Hindlimb muscle (tissue), 1 donor: ENCODE results near the gene EIF3D. TPM values are rescaled to one million over a fixed set of nuclear protein-coding genes. Genes with fewer than 3 reads are reported as not detected.

Source experiments
- DNase-seq: peaks from one replicate; pipeline ENCODE4 v3.0.0-alpha.2; 2013
- polyA plus RNA-seq: library from polyadenylated mRNA; unstranded; fragments of 120-200 nt; gene quantifications from one replicate; pipeline ENCODE4 v1.2.1, GENCODE V29; 2013; ENCODE audit not compliant: insufficient read length

EIF3D gene, protein sequence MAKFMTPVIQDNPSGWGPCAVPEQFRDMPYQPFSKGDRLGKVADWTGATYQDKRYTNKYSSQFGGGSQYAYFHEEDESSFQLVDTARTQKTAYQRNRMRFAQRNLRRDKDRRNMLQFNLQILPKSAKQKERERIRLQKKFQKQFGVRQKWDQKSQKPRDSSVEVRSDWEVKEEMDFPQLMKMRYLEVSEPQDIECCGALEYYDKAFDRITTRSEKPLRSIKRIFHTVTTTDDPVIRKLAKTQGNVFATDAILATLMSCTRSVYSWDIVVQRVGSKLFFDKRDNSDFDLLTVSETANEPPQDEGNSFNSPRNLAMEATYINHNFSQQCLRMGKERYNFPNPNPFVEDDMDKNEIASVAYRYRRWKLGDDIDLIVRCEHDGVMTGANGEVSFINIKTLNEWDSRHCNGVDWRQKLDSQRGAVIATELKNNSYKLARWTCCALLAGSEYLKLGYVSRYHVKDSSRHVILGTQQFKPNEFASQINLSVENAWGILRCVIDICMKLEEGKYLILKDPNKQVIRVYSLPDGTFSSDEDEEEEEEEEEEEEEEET
- polyA plus RNA-seq: 184 TPM

DNA sequence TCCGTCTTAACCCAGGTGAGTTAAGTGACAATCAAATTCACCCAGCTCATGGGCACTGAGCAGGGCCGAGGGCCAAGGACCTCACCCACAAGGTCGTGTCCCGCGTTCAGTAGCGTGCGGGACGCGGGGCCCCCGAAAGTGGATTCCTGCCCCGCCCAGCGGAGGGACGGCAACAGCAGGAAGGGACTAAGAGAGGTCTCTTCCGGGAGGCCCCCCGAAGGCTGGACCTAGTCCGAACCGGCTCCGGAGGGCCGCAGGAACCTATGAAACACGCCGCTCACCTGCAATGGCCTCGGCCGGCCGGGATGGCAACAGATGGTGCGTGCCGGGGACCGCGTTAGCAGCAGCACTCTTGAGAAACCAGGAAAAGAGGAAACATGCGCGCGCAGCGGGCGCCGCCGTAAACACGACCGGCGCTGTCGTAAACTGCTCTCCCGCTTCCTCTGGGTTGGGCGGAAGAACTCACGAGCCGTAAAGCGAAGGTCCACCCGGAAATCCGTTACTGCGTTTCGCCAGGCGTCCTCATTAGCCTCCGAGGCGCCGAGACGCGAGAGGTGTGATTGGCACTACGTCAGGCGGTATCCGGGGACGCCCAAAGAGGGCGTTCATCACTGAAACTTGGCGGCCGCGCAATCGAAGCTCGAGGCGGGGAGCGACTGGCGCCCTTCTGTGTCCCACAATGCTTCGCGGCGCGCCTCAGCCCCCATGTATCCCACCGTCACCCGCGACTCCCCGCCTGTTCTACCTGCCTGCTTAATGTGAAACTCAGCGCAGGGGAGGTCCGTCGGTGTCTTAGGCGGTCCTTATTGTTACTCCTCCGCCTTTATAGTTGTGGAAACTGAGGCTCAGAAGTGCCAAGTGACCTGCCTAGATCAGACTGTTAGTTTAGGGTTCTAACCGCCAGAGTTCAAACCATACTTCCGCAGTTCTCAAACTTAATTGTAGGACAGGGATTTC lies at the start of gene EIF3D:
EIF3D (minus strand) TSS at position 372 of the 957 bp plus-strand sequence. CDS start 3,045 bp downstream, outside the sequence.
- peak; percentile 97 for DNase-seq

DNA sequence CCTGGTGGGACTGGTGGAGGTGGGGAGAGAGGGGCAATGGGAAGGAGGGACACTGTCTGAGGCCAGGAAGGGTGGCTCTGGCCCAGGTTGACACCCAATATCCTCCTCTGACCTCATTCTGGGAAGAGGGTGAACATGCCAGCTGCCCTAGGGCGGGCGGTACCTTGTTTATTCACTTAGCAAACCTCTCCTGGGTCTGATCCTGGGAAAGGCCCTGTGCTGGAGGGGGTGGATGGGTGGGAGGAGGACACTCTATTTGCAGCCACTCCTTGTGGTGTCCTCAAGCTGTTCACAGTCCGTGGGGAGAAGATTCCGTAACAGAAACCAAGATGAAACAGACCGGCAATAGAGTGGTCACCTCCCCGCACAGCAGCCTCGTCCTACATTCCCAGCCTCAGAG lies 49.7 kb upstream of the EIF3D start:
- no peak for DNase-seq

DNA sequence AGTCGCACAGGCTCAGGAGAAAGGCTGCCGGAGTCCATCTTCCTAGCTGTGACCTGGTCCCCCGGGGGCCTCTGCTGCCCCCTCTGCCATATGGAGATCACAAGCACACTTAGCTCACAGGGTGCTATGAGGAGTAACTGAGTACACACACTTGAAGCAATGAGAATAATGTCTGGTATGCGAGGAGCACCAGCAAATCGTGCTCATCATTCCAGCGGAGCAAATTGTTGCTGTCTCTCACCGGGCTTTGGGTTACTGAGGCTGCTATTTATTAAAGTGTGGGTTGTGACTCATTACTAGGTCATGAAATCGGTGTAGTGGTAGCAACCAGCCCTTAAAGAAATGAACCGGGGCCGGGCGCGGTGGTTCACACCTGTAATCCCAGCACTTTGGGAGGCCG lies 48.1 kb upstream of the EIF3D start:
- DNase-seq: no peak

DNA sequence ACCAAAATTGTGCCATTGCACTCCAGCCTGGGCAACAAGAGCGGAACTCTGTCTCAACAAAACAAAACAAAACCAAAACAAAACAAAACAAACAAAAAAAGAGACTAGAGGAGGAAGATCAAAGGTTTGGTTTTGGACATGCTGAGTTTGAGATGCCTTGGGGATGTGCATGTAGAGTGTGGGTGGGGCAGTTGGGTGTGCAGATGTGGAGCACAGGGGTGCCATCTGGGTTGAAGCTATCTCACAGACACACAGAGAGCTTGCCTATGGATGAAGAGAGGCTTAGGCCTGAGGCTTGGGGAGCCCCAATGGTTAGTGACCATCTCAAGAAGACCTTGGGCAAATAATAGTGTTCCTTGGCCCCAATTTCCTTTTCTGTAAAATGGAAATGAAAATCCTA lies 45.8 kb upstream of the EIF3D start:
- DNase-seq: no peak

DNA sequence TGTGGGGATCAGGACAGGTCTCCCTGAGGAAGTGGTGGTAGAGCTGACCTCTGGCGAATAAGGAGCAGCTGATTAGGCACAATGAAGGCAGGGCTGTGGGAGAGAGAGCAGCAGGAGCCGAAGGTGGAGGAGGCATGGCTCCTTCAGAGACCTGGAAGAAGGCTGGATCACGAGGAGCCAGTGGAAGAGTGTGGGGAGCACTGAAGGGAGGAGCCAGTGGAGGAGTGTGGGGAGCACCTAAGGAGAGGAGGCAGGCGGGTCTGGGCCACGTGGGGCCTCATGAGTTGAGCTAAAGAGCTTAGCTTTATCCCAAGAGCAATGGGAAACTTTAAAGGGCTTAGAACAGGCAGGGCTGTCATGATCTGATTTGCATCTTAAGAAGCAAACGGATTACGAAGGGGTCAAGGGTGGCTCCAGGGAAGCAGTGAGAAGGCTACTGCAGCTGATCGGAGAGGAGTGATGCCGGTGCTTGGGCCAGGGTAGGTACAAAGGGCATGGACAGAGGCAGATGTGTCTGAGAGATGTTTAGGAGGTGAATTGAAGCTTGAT lies 44.9 kb upstream of the EIF3D start:
- DNase-seq: no peak

DNA sequence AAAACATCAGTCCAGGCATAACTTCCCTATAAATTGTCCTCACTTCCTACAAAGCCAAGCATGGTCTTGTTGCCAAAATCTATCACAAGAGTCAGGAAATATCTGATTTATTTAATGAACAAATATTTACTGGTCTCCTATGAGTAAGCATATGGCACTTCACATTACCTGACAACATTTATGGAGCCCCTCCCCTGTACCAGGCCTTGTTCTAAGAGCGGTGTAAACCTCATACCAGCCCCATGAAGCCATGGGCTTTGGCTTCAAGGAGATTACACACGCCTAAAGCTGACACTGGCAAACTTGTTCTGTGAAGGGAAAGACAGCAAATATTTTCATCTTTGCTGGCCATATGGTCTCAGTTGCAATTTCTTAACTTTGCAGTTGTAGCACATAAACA lies 43.0 kb upstream of the EIF3D start:
- DNase-seq: no peak

DNA sequence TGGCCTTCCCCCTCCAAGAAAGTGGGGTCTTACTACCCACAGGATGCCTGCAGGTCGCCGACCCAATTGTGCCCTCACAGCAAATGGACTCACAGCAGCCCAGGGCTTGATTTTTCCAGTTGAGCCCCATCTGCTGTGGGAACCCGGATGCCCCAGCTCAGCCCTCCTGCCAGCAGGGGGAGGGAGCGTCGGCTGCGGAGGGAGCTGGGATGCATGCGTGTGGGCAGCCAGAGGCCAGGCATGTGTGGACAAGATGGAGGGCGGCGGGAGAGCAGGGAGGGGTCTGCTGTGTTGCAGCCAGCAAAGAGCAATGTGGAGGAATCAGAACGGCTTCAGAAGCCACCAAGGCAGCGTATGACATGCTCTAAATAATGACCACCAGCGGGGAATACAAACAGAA lies 41.0 kb upstream of the EIF3D start:
- no peak for DNase-seq

DNA sequence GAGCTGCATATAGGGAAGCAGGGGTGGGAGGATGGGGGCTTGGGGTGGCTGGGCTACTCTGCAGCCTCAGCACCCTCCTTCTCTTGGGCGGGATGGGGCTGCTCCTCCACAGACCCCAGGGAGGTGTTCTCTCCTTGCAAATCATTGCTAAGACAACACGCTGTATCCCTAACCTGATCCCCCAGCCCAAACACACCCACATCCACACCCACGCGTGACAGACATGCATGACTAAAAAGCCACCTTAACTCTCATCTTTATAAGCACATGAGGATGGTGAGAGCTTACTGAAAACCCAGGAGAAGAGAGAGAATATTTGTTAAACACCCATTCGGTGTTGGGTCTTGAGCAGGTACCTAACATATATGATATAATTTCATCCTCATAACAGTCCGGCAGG lies 39.9 kb upstream of the EIF3D start:
- no peak for DNase-seq

DNA sequence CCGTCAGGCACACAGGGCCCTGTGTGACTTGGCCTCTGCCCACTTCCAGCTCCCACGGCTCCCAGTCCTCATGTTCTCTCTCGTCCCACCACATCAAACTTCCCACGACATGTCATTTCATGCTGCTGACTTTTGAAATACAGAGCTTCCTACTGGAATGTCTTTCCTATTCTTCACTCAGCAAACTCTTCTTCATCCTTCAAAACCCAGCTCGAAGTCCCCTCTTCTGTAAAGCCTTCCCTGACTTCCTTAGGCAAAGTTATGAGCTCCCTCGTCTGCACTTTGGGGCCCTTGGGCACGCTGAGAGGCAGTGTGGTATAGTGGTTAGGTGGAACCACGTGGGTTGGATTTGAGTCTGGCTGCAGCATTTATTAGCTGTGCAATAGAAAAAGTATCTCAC lies 37.8 kb upstream of the EIF3D start:
- no peak for DNase-seq

DNA sequence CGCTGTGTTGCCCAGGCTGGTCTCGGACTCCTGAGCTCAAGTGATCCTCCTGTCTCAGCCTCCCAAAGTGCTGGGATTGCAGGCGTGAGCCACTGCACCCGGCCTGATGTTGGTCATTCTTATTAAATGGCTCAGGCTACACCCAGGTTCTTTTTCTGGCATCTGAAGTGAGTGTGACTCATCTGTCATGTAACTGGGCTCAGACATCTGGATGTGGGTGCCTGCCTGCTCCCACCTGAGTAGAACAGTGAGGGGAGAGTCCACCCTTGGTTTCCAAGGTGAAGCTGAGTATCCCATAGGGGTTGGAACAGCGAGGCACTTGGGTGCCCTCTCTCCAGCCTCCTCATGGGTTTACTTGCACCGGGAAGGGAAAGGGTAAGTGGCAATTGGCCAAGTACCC lies 36.7 kb upstream of the EIF3D start:
- DNase-seq: no peak

DNA sequence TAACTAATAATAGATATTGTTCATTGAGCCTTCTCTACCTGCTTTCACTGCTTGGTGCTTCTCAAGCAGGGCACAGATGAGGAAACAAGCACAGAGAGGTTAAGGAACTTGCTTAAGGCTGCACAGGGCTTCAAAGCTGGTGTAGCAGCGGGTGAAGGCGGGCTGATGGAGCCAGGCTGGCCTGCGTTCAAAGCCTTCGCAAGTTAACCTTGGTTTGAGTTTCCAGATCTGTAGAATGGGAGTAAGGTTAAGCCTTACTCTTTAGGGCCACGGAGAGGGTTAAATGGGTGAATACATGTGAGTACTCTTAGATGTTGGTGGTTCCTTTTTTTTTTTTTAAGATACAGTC lies 36.2 kb upstream of the EIF3D start:
- DNase-seq: no peak

DNA sequence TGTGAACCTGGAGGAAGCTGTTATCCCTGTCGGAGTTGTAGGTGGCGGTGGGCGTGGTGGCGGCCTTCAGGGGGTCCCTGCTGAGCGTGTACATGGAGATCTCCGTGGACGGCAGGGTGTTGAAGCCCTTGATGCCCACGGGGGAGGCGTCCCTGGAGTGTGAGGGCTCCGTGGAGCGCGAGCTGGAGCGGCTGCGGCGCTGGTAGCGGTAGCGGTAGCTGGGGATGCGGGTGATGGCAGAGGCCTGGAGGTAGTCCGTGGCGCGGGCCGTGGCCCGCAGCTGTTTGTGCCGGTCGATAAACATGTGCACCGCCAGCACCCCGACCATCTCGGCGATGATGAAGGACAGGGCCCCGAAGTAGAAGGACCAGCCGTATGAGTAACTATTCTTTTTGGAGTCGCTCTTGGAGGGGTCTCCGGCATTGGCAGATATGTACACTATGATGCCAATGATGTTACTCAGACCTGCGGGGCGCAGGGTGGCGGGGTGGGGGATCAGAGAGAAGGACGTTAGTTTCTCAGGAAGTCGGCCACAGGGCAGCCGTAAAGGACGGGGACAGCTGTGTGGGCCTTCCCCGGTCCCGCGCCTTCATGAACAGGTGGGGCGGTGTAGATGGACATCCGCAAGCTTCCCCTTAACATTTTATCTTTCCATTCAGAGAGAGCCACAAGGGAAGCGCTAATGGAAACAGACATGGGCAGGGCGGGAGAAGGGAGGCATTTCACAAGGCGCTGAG lies 35.6 kb upstream of the EIF3D start:
- no peak for DNase-seq

DNA sequence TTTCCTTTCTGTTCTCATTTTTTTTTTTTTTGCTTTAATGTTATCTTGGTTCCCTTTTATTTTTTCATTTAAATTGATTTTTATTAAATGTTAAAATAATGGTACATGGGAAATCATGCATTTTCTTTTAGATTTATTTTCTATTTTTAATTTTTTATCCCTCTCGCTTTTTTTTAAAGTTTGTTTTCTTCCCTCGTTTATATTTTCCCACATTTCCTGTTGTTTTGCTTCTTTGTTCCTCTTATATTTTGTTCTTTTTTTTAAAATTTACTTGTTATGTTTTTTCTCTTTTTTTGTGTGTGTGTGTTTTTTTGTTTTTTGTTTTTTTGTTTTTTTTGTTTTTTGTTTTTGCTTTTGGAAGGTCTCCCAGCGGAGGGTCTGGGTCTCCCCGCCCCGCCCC lies 34.9 kb upstream of the EIF3D start:
- no peak for DNase-seq

DNA sequence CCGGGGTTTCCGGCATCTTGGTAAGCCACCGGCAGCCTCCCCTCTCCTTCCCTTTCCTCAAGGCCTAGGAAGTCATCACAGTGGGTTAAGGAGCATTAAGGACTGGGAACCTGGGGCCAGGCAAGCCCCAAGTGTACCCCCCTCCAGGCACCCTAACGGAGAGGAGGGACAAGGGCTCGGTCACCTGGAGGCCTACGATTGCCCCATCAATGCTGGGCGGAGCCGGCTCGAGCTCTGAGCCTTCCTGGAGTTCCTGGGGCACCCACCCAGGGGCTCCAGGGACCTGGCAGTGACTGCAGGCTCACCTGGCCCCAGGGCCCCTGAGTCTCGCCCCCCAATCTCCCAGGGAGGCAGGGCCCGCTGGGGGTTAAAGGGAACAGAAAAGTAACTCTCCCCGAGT lies 34.5 kb upstream of the EIF3D start:
- DNase-seq: no peak

DNA sequence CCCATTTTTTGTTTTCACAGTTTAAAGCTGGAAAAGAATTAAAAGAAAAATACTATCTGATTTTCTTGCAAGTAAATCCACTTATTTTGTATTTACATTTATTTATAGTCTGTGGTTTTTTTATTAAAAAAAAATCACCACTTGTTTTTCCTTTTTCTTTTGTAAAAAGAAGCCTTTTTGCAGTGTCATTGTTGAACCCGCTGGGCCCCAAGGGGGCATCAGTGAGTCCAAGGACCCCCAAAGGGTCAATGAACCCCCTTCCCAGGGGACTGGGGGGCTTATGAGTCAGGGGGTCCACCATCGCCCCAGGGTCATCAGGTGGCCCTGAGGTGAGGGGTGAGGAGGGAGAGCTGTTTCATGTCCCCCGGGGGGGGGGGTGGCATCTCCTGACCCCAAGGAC lies 34.0 kb upstream of the EIF3D start:
- no peak for DNase-seq

DNA sequence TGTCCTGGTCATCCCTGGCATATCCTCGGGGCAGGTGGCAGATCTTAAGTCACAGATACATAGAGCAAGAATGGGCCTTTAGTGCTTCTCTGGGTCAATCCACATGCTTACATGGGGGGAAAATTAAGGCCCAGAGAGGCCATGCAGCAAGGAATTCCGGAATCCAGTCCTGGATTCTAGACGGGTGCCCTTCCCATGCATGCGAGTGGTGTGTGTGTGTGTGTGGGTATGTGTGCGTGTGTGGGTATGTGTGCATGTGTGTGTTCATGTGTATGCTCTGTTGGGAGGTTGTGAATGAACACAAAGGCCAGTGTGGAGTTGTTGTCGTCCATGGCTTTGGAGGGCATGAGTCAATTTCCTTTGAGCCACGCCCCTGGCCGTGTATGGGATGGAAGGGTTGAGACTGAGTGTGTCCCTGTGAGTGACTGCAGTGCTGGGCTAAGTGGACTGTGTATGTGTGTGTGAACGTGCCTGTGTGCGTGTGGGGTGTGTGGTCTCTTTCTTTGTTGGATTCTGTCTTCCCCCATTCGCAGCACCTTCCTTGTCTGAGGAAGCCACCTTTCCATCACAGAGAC lies 33.4 kb upstream of the EIF3D start:
- no peak for DNase-seq

DNA sequence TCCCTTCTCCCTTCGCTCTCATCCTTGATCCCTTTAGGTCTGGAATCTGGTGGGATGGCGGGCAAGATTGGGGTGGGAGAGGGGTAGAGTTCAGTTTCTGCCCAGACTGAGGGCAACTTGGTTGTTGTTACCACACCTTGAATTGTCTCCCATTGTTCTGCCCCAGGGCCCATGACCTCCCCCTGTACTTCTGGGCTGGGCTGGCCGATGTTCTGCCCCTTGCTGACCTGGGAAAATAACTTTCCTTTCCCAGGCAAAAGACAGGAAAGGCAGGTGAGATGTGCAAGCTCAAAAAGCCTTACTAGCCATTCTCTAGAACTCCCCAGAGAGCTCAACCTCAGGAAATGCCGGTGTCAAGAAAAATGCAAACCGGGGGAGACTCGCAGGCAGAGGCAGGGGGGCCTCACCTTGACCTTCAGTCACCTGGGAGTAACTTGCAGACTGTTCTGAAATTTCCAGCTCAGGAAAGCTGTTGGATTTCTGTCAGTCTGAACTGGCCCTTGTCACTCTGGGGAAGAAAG lies 32.4 kb upstream of the EIF3D start:
- no peak for DNase-seq

DNA sequence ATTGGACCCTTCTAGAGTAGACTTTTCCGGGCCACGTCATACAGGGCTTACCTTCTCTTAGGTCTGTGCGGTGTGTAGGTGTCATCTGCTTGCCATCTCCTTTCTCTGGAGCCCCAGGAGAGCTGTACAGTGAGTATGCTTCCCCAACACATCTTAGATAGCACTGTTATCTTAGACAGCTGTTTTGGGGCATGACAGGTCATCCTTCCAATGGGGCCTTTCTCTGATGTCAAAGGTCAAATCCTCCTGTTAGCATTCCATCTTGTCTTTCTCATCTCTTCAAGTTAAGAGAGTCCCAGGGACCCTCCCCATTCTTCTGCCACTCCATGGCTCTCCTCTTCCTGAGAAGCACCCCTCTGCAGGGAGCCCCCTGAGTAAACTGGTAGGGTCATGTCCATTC lies 31.0 kb upstream of the EIF3D start:
- DNase-seq: no peak

DNA sequence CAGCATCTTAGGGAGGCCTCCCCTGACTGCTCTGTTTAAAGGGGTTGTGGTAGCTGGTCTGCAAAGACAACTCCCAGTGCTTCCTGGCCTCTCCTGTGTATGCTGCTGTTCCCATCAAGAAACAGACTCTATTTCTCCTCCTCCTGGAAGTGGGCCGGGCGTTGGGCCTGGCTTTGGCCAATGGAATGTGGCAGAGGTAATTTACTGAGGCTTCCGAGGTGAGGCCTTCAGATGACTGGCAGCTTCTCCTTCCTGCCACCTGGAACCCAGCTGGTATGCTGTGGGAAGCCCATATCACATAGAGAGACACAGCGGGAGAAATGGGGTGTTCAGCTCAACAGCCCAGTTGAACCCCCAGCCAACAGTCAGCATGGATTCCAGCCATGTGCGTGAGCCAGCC lies 25.1 kb upstream of the EIF3D start:
- no peak for DNase-seq

DNA sequence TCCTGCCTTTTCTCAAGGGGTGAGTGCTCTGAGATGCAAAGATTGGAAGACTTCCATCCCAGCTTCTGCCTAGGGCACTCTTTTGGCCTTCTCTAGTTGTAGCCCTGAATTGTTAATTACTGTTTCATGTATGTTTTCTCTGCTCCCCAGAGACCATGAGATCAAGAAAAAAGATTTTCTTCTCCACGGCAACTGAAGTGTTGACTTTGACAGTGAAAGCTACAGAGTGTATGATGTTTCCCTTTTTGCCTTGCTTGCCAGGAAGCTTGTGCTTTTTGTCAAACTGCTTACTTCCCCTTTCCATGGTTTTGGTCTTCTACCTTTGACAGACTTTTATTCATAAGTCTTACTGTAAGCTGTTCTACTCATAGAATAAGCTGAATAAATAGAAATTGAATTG lies 23.3 kb upstream of the EIF3D start:
- no peak for DNase-seq

DNA sequence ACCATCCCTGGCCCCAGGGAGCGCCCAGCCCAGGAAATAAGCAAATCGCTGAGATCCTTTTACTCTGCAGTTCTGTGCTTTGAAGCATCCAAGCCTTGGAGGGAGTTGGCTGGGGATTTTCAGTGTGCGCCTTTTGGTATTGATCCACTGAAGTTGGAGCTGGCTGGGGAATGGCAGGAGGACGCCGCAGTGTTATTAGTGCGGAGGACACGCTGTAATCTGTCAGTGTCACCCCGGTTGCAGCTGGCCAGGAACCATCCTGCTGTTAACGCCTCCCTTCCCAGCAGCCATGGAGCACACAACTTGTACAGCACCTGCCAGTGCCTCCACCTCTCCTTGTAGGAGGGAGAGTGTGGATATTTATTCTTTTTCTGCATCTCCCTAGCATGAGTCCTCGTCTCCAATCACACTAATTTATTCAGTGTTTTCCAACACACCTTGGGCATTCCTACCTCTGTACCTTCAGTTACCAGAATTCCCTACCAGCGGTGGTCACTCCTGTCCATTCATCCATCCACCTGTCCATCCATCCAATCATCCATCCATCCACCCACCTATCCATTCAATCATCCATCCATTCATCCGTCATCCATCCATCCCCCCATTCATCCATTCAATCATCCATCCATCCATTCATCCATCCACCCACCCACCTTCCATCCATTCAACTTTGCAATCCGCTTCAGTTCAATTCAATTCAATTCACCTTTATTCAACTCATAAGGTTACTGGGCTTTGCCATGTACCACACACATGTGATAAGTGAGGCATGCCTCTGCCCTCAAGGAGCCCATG lies 21.9 kb upstream of the EIF3D start:
- no peak for DNase-seq
